Gastrocnemius medialis (tissue), 4 donors: ENCODE results near the gene TXNRD2. TPM values are rescaled to one million over a fixed set of nuclear protein-coding genes. Genes with fewer than 3 reads are reported as not detected.

ENCODE experiments used
- ATAC-seq, 2 donors: fragments of 150-250 bp; one replicate each; pipeline ENCODE4 v1.9.1; 2016
- DNase-seq, 2 donors: peaks; one replicate each; pipeline ENCODE4 v3.0.0-alpha.2; 2019
- H3K27ac ChIP-seq, 4 donors: fragments of 200-600 bp; sonication (generic); 1 replicate in 1 of 4; 2 replicates in 3 of 4; pipeline ENCODE4 v1.5.1; 2016 to 2018; ENCODE audit warnings: mild to moderate bottlenecking in 2 of 4, moderate library complexity in 1 of 4
- H3K27me3 ChIP-seq, 3 donors: fragments of 200-600 bp; sonication (generic) in 2 of 3; 1 replicate in 1 of 3; 2 replicates in 2 of 3; pipeline versions ENCODE4 v1.5.1 to v1.6.0; 2016 to 2019; ENCODE audit warnings: mild to moderate bottlenecking in 1 of 3, moderate library complexity in 1 of 3
- H3K36me3 ChIP-seq, 2 donors: fragments of 200-600 bp; sonication (generic) in 1 of 2; one replicate each; pipeline ENCODE4 v1.5.1; 2017 to 2018
- H3K4me1 ChIP-seq, 2 donors: fragments of 200-600 bp; sonication (generic) in 1 of 2; one replicate each; pipeline ENCODE4 v1.5.1; 2016 to 2017; ENCODE audit warnings: mild to moderate bottlenecking in 2 of 2
- H3K4me3 ChIP-seq, 4 donors: fragments of 200-600 bp; sonication (generic) in 3 of 4; 1 replicate in 1 of 4; 2 replicates in 3 of 4; pipeline ENCODE4 v1.5.1; 2016 to 2019; ENCODE audit warnings: mild to moderate bottlenecking in 2 of 4
- H3K9me3 ChIP-seq, 3 donors: fragments of 200-600 bp; sonication (generic) in 2 of 3; 1 replicate in 1 of 3; 2 replicates in 2 of 3; pipeline ENCODE4 v1.5.1; 2016 to 2019
- CTCF ChIP-seq, 5 experiments: fragments of 450-650 bp in 3 of 5; fragments of 200-600 bp in 2 of 5; sonication (generic) in 2 of 5; IDR thresholded peaks in 4 of 5; conservative IDR thresholded peaks in 1 of 5; 1 replicate in 4 of 5; 2 replicates in 1 of 5; pipeline ENCODE4 v1.5.1; 2016 to 2019; ENCODE audit warnings: antibody characterized with exemption in 5 of 5, mild to moderate bottlenecking in 3 of 5, moderate library complexity in 3 of 5
- POLR2A ChIP-seq, 2 donors: fragments of 450-650 bp; IDR thresholded peaks; one replicate each; pipeline ENCODE4 v1.6.1; 2017; ENCODE audit warnings: antibody characterized with exemption in 2 of 2, mild to moderate bottlenecking in 2 of 2, moderate library complexity in 2 of 2
- in situ Hi-C, 4 donors: fragments of 200-750 bp; cut with MboI; loops; one replicate each; pipeline versions ENCODE4 v1.15.0 to v1.8.0; 2017; ENCODE audit warnings: low sequenced_read_pairs in 4 of 4
- intact Hi-C: fragments of 100-400 bp; cut with DNase I; formaldehyde crosslinking; loops from one replicate; pipeline ENCODE4 v1.15.1; 2023; ENCODE audit warnings: low total_unique reads
- total RNA-seq, 4 donors: library from RNA; depleted of rRNA; stranded (reverse); fragments of >200 nt; gene quantifications; one replicate each; pipeline versions ENCODE4 v1.1.0 to v1.2.3, GENCODE V29; 2016

Gene TXNRD2
- 10 to 100 TPM in 3 of 4 donors, 1 to 10 TPM in 1; 9.0 to 18.0 (median 14.4) TPM for total RNA-seq

GRCh38 chr22:19941365-19942082, at the start of gene TXNRD2, which contains the start of gene COMT:
TSS of gene TXNRD2 (minus strand) at chr22:19941818. CDS start at chr22:19941803, 15 bp downstream.
TSS of gene COMT (plus strand) at chr22:19941772. CDS start at chr22:19962527, 20,755 bp downstream.
- Histone ChIP-seq H3K9me3 (no peaks in the 10 kb centered on the region), H3K4me3 (peak within 1 kb of the TSS; percentile 61 to 84 (median 76)), H3K4me1 (peaks cover 40 to 45% of the 10 kb centered on the region in 2 donors), H3K27ac (peak within 1 kb of the TSS; percentile 91 to 97 (median 96)), H3K27me3 (no peaks in the 10 kb centered on the region), H3K36me3 (no peaks in the 10 kb centered on the region)
- ATAC-seq (peak; percentile 63 to 67), DNase-seq (peak; percentile 49 to 64)
- peak; percentile 43 to 55 for TF ChIP-seq POLR2A (IDR thresholded peaks at IDR 0.05)
- TF ChIP-seq CTCF (IDR thresholded peaks at IDR 0.05 in 4 of 5, conservative IDR thresholded peaks at IDR 0.05 in 1 of 5): no peak
- intact Hi-C loops (loop anchor here (5.0 kb wide), 1 partner anchor 649 kb away; the partner anchor contains the start of gene CLTCL1), in situ Hi-C loops (no loop called here)

- Histone ChIP-seq H3K27ac (peak overlapping the region in 1 of 4 donors; percentile 13), H3K4me3 (no peak overlapping the region), H3K9me3 (no peaks in the 10 kb centered on the region), H3K27me3 (no peaks in the 10 kb centered on the region), H3K4me1 (peaks cover 2 to 16% of the 10 kb centered on the region in 2 donors), H3K36me3 (no peaks in the 10 kb centered on the region)
- TF ChIP-seq POLR2A (IDR thresholded peaks at IDR 0.05) (no peak), CTCF (IDR thresholded peaks at IDR 0.05 in 4 of 5, conservative IDR thresholded peaks at IDR 0.05 in 1 of 5) (no peak)
- ATAC-seq (no peak), DNase-seq (no peak)
- intact Hi-C loops: no loop called here
- in situ Hi-C loops: no loop called here
These were observed 49.7 kb upstream of the TXNRD2 start for GRCh38 chr22:19991395-19991644.

GRCh38 chr22:19990609-19991394, 49.2 kb upstream of the TXNRD2 start:
- no peaks in the 10 kb centered on the region for H3K27me3 ChIP-seq
- intact Hi-C loops (no loop called here), in situ Hi-C loops (no loop called here)
- H3K4me1 ChIP-seq: peaks cover 7 to 21% of the 10 kb centered on the region in 2 donors
- no peak overlapping the region for H3K27ac ChIP-seq
- ATAC-seq: no peak
- TF ChIP-seq POLR2A (IDR thresholded peaks at IDR 0.05): no peak
- TF ChIP-seq CTCF (IDR thresholded peaks at IDR 0.05 in 4 of 5, conservative IDR thresholded peaks at IDR 0.05 in 1 of 5): no peak
- H3K36me3 ChIP-seq: no peaks in the 10 kb centered on the region
- H3K4me3 ChIP-seq: no peak overlapping the region
- H3K9me3 ChIP-seq: no peaks in the 10 kb centered on the region
- no peak for DNase-seq

- H3K36me3 ChIP-seq: no peaks in the 10 kb centered on the region
- intact Hi-C loops (no loop called here), in situ Hi-C loops (no loop called here)
- no peak overlapping the region for H3K27ac ChIP-seq
- no peak overlapping the region for H3K4me3 ChIP-seq
- no peaks in the 10 kb centered on the region for H3K9me3 ChIP-seq
- TF ChIP-seq CTCF (IDR thresholded peaks at IDR 0.05 in 4 of 5, conservative IDR thresholded peaks at IDR 0.05 in 1 of 5) (no peak), POLR2A (IDR thresholded peaks at IDR 0.05) (no peak)
- ATAC-seq (no peak), DNase-seq (no peak)
- peaks cover 13 to 22% of the 10 kb centered on the region in 2 donors for H3K4me1 ChIP-seq
- no peaks in the 10 kb centered on the region for H3K27me3 ChIP-seq
These were observed 48.6 kb upstream of the TXNRD2 start for GRCh38 chr22:19990188-19990587.
